ENCODE results near the gene LMOD2. TPM values are rescaled to one million over a fixed set of nuclear protein-coding genes. Genes with fewer than 3 reads are reported as not detected.

LMOD2 gene
- polyA plus RNA-seq, 3 donors: 0.09 TPM; not detected in 2

- Histone ChIP-seq H3K4me2 (replicated peaks; ENCODE audit: extremely low read depth, low read length, poor library complexity, severe bottlenecking) (no peak overlapping the region), H3K27me3 (ENCODE audit: control insufficient read depth in 2 of 2, insufficient read depth in 2 of 2, low read length in 2 of 2) (peaks cover 4 to 13% of the 10 kb centered on the region in 2 donors), H3K9ac (ENCODE audit: insufficient read depth, low read length, poor library complexity, severe bottlenecking) (no peak overlapping the region), H3K27ac (ENCODE audit: low read depth in 1 of 2, low read length in 2 of 2) (no peak overlapping the region), H3K4me1 (ENCODE audit: control insufficient read depth in 1 of 2, insufficient read depth in 2 of 2, low read length in 2 of 2) (no peaks in the 10 kb centered on the region), H3K79me2 (ENCODE audit: insufficient read depth, low read length) (no peaks in the 10 kb centered on the region), H4K20me1 (ENCODE audit: insufficient read depth, low read length) (no peaks in the 10 kb centered on the region), H3K9me3 (replicated peaks in 1 of 2; ENCODE audit: control insufficient read depth in 1 of 2, insufficient read depth in 1 of 2, low read length in 2 of 2) (no peaks in the 10 kb centered on the region), H3K36me3 (replicated peaks in 1 of 2; ENCODE audit: control insufficient read depth in 1 of 2, insufficient read depth in 2 of 2, low read length in 2 of 2) (no peaks in the 10 kb centered on the region), H2AFZ (ENCODE audit: insufficient read depth, low read depth, low read length, poor library complexity, severe bottlenecking) (no peak overlapping the region), H3K4me3 (replicated peaks in 1 of 3; ENCODE audit: low read depth in 2 of 3, low read length in 3 of 3) (no peak overlapping the region)
- Mint-ChIP-seq H3K27me3 (ENCODE audit: low read depth in 3 of 3) (peaks cover 5 to 19% (median 5%) of the 10 kb centered on the region in 3 donors), H3K9me3 (no peaks in the 10 kb centered on the region), H3K4me3 (no peak overlapping the region), H3K36me3 (no peaks in the 10 kb centered on the region), H3K4me1 (no peaks in the 10 kb centered on the region), H3K27ac (no peak overlapping the region)
- no peak for TF ChIP-seq CTCF (IDR thresholded peaks at IDR 0.05)
- intact Hi-C loops (cut with micrococcal nuclease): no loop called here
- no peak for DNase-seq
Observed at GRCh38 chr7:123640583-123640982, 15.1 kb upstream of the LMOD2 start.

- Histone ChIP-seq H3K27ac (ENCODE audit: low read depth in 1 of 2, low read length in 2 of 2) (no peak overlapping the region), H3K9me3 (replicated peaks in 1 of 2; ENCODE audit: control insufficient read depth in 1 of 2, insufficient read depth in 1 of 2, low read length in 2 of 2) (no peaks in the 10 kb centered on the region), H2AFZ (ENCODE audit: insufficient read depth, low read depth, low read length, poor library complexity, severe bottlenecking) (no peak overlapping the region), H3K4me3 (replicated peaks in 1 of 3; ENCODE audit: low read depth in 2 of 3, low read length in 3 of 3) (no peak overlapping the region), H3K27me3 (ENCODE audit: control insufficient read depth in 2 of 2, insufficient read depth in 2 of 2, low read length in 2 of 2) (peaks cover 4 to 13% of the 10 kb centered on the region in 2 donors), H3K79me2 (ENCODE audit: insufficient read depth, low read length) (no peaks in the 10 kb centered on the region), H3K9ac (ENCODE audit: insufficient read depth, low read length, poor library complexity, severe bottlenecking) (no peak overlapping the region), H3K4me1 (ENCODE audit: control insufficient read depth in 1 of 2, insufficient read depth in 2 of 2, low read length in 2 of 2) (no peaks in the 10 kb centered on the region), H3K4me2 (replicated peaks; ENCODE audit: extremely low read depth, low read length, poor library complexity, severe bottlenecking) (no peak overlapping the region), H4K20me1 (ENCODE audit: insufficient read depth, low read length) (no peaks in the 10 kb centered on the region), H3K36me3 (replicated peaks in 1 of 2; ENCODE audit: control insufficient read depth in 1 of 2, insufficient read depth in 2 of 2, low read length in 2 of 2) (no peaks in the 10 kb centered on the region)
- TF ChIP-seq CTCF (IDR thresholded peaks at IDR 0.05): no peak
- Mint-ChIP-seq H3K4me1 (no peaks in the 10 kb centered on the region), H3K27ac (no peak overlapping the region), H3K27me3 (ENCODE audit: low read depth in 3 of 3) (peaks cover 5 to 23% (median 5%) of the 10 kb centered on the region in 3 donors), H3K9me3 (peaks cover 0 to under 1% (median 0%) of the 10 kb centered on the region in 7 donors), H3K36me3 (no peaks in the 10 kb centered on the region), H3K4me3 (no peak overlapping the region)
- DNase-seq: no peak
- intact Hi-C loops (cut with micrococcal nuclease): no loop called here
- 67% methylated on average over 1 of the region's 5 CpGs for WGBS (ENCODE audit: insufficient coverage)
Observed at GRCh38 chr7:123641901-123642300, 13.8 kb upstream of the LMOD2 start.
